HepG2 (cell line): Measurements from ENCODE around the gene COX10.

ENCODE experiments used
- EZH2 ChIP-seq: conservative IDR thresholded peaks from 2 replicates; pipeline ENCODE4 v1.6.1; 2012; ENCODE audit warnings: mild to moderate bottlenecking, low read depth, low read length, moderate library complexity
- ZBTB7A ChIP-seq: sonication (generic); formaldehyde crosslinking; IDR thresholded peaks from 2 replicates; pipeline ENCODE4 v1.8.0; 2022; ENCODE audit warnings: mild to moderate bottlenecking, missing genetic modification reagents

DNA sequence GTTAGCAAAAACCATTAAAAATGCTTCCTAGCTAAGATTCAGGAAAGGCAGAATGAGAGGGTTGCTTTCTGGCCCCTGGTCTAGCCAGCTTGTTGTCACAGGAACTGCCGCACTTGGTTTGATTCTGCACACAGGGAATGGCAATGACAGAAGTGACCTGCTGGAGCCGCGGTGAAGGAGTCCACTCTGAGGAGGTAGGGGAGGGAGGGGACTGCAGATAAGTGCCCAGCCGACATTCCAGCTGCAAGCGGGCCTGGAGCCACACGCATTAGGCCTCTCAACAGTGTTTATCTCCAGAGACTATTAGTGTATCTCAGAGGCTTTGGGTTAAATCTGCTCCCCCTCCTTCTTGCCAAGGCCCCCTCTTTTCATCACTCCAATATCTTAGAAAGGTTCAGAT lies 128.7 kb downstream of the COX10 start:
- no peak for TF ChIP-seq EZH2
- TF ChIP-seq ZBTB7A (CRISPR knock-in tag), result no peak
